ENCODE results near the gene TLE2. TPM values are rescaled to one million over a fixed set of nuclear protein-coding genes. Genes with fewer than 3 reads are reported as not detected.
"Not testable (repeated sequence)": the region's sequence is repeated elsewhere in the genome, so short reads cannot be mapped to it uniquely, and the experiment has no call there.

TLE2 gene
- total RNA-seq, 2 experiments from 2014 or later = 1.4 to 2.3 TPM

- no peaks in the 10 kb centered on the region for H3K27me3 Mint-ChIP-seq
- no peak for DNase-seq
- H3K27ac Mint-ChIP-seq = peak overlapping the region; percentile 48
- H3K4me1 Mint-ChIP-seq = peaks cover 30% of the 10 kb centered on the region
- H3K9me3 Mint-ChIP-seq = no peaks in the 10 kb centered on the region
- peaks cover 26% of the 10 kb centered on the region for H3K36me3 Mint-ChIP-seq
- H3K4me3 Mint-ChIP-seq = peak overlapping the region; percentile 15
These were observed 30.6 kb upstream of the TLE2 start for GRCh38 chr19:3059653-3060052.

- Mint-ChIP-seq H3K4me3 (no peak overlapping the region), H3K36me3 (peaks cover 27% of the 10 kb centered on the region), H3K27ac (peak overlapping the region; percentile 66), H3K4me1 (peaks cover 37% of the 10 kb centered on the region), H3K27me3 (no peaks in the 10 kb centered on the region), H3K9me3 (no peaks in the 10 kb centered on the region)
- DNase-seq = no peak
These were observed 29.8 kb upstream of the TLE2 start for GRCh38 chr19:3058821-3059314.

- H3K4me1 Mint-ChIP-seq = peaks cover 36% of the 10 kb centered on the region
- H3K27me3 Mint-ChIP-seq = no peaks in the 10 kb centered on the region
- H3K4me3 Mint-ChIP-seq = no peak overlapping the region
- peaks cover 27% of the 10 kb centered on the region for H3K36me3 Mint-ChIP-seq
- H3K9me3 Mint-ChIP-seq = no peaks in the 10 kb centered on the region
- peak overlapping the region; percentile 67 for H3K27ac Mint-ChIP-seq
- DNase-seq = no peak
These were observed 29.1 kb upstream of the TLE2 start for GRCh38 chr19:3058009-3058820.

- no peaks in the 10 kb centered on the region for H3K9me3 Mint-ChIP-seq
- no peak overlapping the region for H3K27ac Mint-ChIP-seq
- no peaks in the 10 kb centered on the region for H3K27me3 Mint-ChIP-seq
- H3K36me3 Mint-ChIP-seq = peaks cover 30% of the 10 kb centered on the region
- H3K4me3 Mint-ChIP-seq = no peak overlapping the region
- DNase-seq = no peak
- H3K4me1 Mint-ChIP-seq = peaks cover 39% of the 10 kb centered on the region
These were observed 28.2 kb upstream of the TLE2 start for GRCh38 chr19:3057275-3057714.

- Mint-ChIP-seq H3K4me1 (peaks cover 39% of the 10 kb centered on the region), H3K9me3 (no peaks in the 10 kb centered on the region), H3K36me3 (peaks cover 30% of the 10 kb centered on the region), H3K4me3 (no peak overlapping the region), H3K27me3 (no peaks in the 10 kb centered on the region), H3K27ac (no peak overlapping the region)
- DNase-seq = no peak
These were observed 27.5 kb upstream of the TLE2 start for GRCh38 chr19:3056417-3057088.

- DNase-seq = no peak
- no peaks in the 10 kb centered on the region for H3K9me3 Mint-ChIP-seq
- H3K27me3 Mint-ChIP-seq = no peaks in the 10 kb centered on the region
- peaks cover 29% of the 10 kb centered on the region for H3K36me3 Mint-ChIP-seq
- no peak overlapping the region for H3K4me3 Mint-ChIP-seq
- no peak overlapping the region for H3K27ac Mint-ChIP-seq
- peaks cover 39% of the 10 kb centered on the region for H3K4me1 Mint-ChIP-seq
These were observed 26.8 kb upstream of the TLE2 start for GRCh38 chr19:3055741-3056416.

GRCh38 chr19:3054972-3055740 is 26.1 kb upstream of the TLE2 start:
- no peaks in the 10 kb centered on the region for H3K27me3 Mint-ChIP-seq
- H3K27ac Mint-ChIP-seq = peak overlapping the region; percentile 56
- H3K9me3 Mint-ChIP-seq = no peaks in the 10 kb centered on the region
- no peak for DNase-seq
- H3K4me1 Mint-ChIP-seq = peaks cover 38% of the 10 kb centered on the region
- peaks cover 25% of the 10 kb centered on the region for H3K36me3 Mint-ChIP-seq
- no peak overlapping the region for H3K4me3 Mint-ChIP-seq

GRCh38 chr19:3054265-3054971 is 25.3 kb upstream of the TLE2 start:
- peaks cover 33% of the 10 kb centered on the region for H3K4me1 Mint-ChIP-seq
- H3K4me3 Mint-ChIP-seq = no peak overlapping the region
- peaks cover 18% of the 10 kb centered on the region for H3K36me3 Mint-ChIP-seq
- no peak for DNase-seq
- H3K27ac Mint-ChIP-seq = peak overlapping the region; percentile 56
- H3K27me3 Mint-ChIP-seq = no peaks in the 10 kb centered on the region
- no peaks in the 10 kb centered on the region for H3K9me3 Mint-ChIP-seq

GRCh38 chr19:3053780-3054179 is 24.7 kb upstream of the TLE2 start:
- H3K36me3 Mint-ChIP-seq = peaks cover 18% of the 10 kb centered on the region
- H3K4me3 Mint-ChIP-seq = no peak overlapping the region
- H3K9me3 Mint-ChIP-seq = no peaks in the 10 kb centered on the region
- DNase-seq = no peak
- no peaks in the 10 kb centered on the region for H3K27me3 Mint-ChIP-seq
- H3K4me1 Mint-ChIP-seq = peaks cover 32% of the 10 kb centered on the region
- H3K27ac Mint-ChIP-seq = no peak overlapping the region

GRCh38 chr19:3053218-3053621 is 24.1 kb upstream of the TLE2 start:
- no peak overlapping the region for H3K27ac Mint-ChIP-seq
- DNase-seq = no peak

GRCh38 chr19:3050016-3050415 is 20.9 kb upstream of the TLE2 start:
- not testable (repeated sequence) for H3K27ac Mint-ChIP-seq, DNase-seq, H3K27me3 Mint-ChIP-seq, H3K9me3 Mint-ChIP-seq, H3K4me3 Mint-ChIP-seq, H3K36me3 Mint-ChIP-seq
- peaks cover 25% of the 10 kb centered on the region for H3K4me1 Mint-ChIP-seq

More at GRCh38 chr19:3053218-3053621, 24.1 kb upstream of the TLE2 start:
- H3K27me3 Mint-ChIP-seq = no peaks in the 10 kb centered on the region
- peaks cover 15% of the 10 kb centered on the region for H3K36me3 Mint-ChIP-seq
- no peaks in the 10 kb centered on the region for H3K9me3 Mint-ChIP-seq
- peaks cover 28% of the 10 kb centered on the region for H3K4me1 Mint-ChIP-seq
- H3K4me3 Mint-ChIP-seq = no peak overlapping the region

GRCh38 chr19:3049089-3049488 is 20.0 kb upstream of the TLE2 start:
- Mint-ChIP-seq H3K4me1 (peaks cover 16% of the 10 kb centered on the region), H3K27me3 (no peaks in the 10 kb centered on the region), H3K27ac (no peak overlapping the region), H3K9me3 (no peaks in the 10 kb centered on the region), H3K4me3 (no peak overlapping the region), H3K36me3 (peaks cover 3% of the 10 kb centered on the region)
- no peak for DNase-seq

GRCh38 chr19:3048190-3048533 is 19.1 kb upstream of the TLE2 start:
- Mint-ChIP-seq H3K4me1 (peaks cover 12% of the 10 kb centered on the region), H3K4me3 (no peak overlapping the region), H3K36me3 (peaks cover 3% of the 10 kb centered on the region), H3K9me3 (no peaks in the 10 kb centered on the region), H3K27ac (no peak overlapping the region), H3K27me3 (no peaks in the 10 kb centered on the region)
- no peak for DNase-seq

- H3K36me3 Mint-ChIP-seq = peaks cover 2% of the 10 kb centered on the region
- DNase-seq = peak; percentile 53
- H3K27me3 Mint-ChIP-seq = no peaks in the 10 kb centered on the region
- H3K9me3 Mint-ChIP-seq = no peaks in the 10 kb centered on the region
- H3K4me1 Mint-ChIP-seq = peaks cover 9% of the 10 kb centered on the region
- H3K4me3 Mint-ChIP-seq = peak overlapping the region; percentile 73
- no peak overlapping the region for H3K27ac Mint-ChIP-seq
These were observed 18.6 kb upstream of the TLE2 start for GRCh38 chr19:3047496-3048189.

Data from activated naive CD8-positive, alpha-beta T cell treated with anti-CD3 and anti-CD28 coated beads for 36 hours (primary cell).